ENCODE results near the gene TOP3A. TPM values are rescaled to one million over a fixed set of nuclear protein-coding genes. Genes with fewer than 3 reads are reported as not detected.
"Not testable (repeated sequence)": the region's sequence is repeated elsewhere in the genome, so short reads cannot be mapped to it uniquely, and the experiment has no call there.

TOP3A gene
- total RNA-seq, 4 donors from 2014 or later: 18.7 to 46.4 (median 28.4) TPM

DNA sequence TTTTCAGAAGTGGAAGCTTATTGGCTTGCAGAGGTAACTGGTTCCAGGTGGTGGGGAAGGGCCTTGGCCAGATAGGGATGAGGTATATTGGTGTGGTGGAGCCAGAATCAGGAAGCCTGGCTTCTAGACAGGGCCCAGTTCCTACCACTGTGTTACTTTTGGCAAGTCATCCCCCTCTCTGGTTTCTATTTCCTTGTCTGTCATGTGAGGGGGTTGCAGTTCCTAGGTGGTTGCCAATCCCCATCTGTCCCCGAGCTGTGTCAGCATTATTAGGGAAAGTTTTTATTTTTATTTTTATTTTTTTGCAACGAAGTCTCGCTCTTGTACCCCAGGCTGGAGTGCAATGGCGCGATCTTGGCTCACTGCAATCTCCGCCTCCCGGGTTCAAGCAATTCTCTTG lies 3.3 kb upstream of the TOP3A start:
- no peak for TF ChIP-seq POLR2A (IDR thresholded peaks at IDR 0.05)
- TF ChIP-seq, protein P1, sequence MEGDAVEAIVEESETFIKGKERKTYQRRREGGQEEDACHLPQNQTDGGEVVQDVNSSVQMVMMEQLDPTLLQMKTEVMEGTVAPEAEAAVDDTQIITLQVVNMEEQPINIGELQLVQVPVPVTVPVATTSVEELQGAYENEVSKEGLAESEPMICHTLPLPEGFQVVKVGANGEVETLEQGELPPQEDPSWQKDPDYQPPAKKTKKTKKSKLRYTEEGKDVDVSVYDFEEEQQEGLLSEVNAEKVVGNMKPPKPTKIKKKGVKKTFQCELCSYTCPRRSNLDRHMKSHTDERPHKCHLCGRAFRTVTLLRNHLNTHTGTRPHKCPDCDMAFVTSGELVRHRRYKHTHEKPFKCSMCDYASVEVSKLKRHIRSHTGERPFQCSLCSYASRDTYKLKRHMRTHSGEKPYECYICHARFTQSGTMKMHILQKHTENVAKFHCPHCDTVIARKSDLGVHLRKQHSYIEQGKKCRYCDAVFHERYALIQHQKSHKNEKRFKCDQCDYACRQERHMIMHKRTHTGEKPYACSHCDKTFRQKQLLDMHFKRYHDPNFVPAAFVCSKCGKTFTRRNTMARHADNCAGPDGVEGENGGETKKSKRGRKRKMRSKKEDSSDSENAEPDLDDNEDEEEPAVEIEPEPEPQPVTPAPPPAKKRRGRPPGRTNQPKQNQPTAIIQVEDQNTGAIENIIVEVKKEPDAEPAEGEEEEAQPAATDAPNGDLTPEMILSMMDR (IDR thresholded peaks at IDR 0.05): no peak
- intact Hi-C loops (cut with DNase I; ENCODE audit: low total_unique reads): no loop called here
- no peak for DNase-seq (ENCODE audit: low spot score in 2 of 2)
- H3K4me3 ChIP-seq (ENCODE audit: low read depth, poor library complexity, severe bottlenecking): no peak overlapping the region
- 78 to 83% methylated on average over 7 of the region's 7 CpGs for WGBS, 2 donors

DNA sequence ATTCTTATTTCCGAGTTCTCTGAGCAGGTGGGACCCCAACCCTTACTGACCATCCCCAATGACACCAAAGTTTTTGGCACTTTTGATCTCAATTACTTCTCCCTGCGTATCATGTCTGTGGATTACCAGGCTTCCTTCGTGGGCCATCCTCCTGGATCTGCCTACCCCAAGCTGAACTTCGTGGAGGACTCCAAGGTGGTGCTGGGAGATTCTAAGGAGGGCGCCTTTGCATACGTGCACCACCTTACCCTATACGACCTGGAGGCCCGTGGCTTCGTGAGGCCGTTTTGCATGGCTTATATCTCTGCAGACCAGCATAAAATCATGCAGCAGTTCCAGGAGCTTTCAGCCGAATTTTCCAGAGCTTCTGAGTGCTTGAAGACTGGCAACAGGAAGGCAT lies 1.2 kb upstream of the TOP3A start:
- TF ChIP-seq, protein P1 (IDR thresholded peaks at IDR 0.05): no peak
- no peak for TF ChIP-seq POLR2A (IDR thresholded peaks at IDR 0.05)
- no peak for DNase-seq (ENCODE audit: low spot score in 2 of 2)
- H3K4me3 ChIP-seq (ENCODE audit: low read depth, poor library complexity, severe bottlenecking): peak overlapping the region; percentile 75
- 69 to 70% methylated on average over 11 of the region's 11 CpGs for WGBS, 2 donors
- intact Hi-C loops (cut with DNase I; ENCODE audit: low total_unique reads): no loop called here

DNA sequence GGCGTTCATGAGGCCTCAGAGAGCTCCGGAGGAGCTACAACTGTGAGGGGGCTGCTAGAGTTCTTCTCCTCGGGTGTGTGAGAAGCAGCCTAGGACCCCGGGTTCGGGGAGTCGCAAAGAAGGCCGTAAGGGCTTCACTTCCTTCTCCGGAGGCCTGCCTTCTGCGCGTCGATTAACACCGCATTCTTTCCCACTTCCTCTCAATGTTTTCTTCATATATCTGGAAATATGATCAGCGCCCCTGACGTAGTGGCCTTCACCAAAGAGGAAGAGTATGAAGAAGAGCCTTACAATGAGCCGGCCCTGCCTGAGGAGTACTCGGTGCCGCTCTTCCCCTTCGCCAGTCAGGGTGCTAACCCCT lies 748 bp upstream of the TOP3A start:
- 7% methylated on average over 18 of the region's 18 CpGs for WGBS, 2 donors
- intact Hi-C loops (cut with DNase I; ENCODE audit: low total_unique reads): no loop called here
- H3K4me3 ChIP-seq (ENCODE audit: low read depth, poor library complexity, severe bottlenecking): peak overlapping the region; percentile 75
- DNase-seq (ENCODE audit: low spot score in 2 of 2): no peak
- no peak for TF ChIP-seq POLR2A (IDR thresholded peaks at IDR 0.05)
- TF ChIP-seq, protein P1 (IDR thresholded peaks at IDR 0.05): no peak

DNA sequence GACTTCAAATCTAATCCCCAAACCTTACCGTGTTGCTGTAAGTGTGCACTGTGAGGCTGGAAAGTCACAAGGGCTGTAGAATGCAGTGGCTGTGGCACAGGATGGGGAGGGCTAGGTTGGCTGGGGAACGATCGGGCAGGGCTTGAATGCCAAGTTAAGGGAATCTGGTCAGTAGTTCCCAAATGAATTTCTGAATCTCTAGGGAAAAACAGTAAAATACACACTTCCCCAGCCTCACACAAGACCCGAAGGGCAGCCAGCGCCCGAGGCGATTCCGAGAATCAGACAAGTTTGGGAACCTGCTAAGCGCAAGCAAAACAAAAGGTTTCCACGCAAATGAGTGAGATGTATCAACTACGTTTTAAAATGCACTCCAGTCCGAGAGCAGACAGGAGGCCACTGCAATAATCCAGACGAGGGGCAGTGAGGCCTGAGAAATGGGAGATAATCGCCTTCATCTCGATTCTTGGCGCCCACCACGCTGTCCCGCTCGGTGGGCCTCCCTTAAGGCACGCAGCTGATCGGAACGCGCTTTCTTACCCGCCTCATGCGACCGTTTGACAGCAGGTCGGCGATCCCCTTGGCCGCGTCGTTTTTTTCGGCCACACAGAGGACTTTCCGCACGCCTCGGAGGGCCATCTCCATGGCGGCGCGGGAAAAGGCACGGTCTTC lies 599 bp downstream of the TOP3A start:
- intact Hi-C loops (cut with DNase I; ENCODE audit: low total_unique reads): no loop called here
- peak overlapping the region; percentile 67 for H3K4me3 ChIP-seq (ENCODE audit: low read depth, poor library complexity, severe bottlenecking)
- 0% methylated on average over 31 to 38 of the region's 39 CpGs for WGBS, 2 donors
- DNase-seq (ENCODE audit: low spot score in 2 of 2): no peak
- TF ChIP-seq, protein P1 (IDR thresholded peaks at IDR 0.05): no peak
- no peak for TF ChIP-seq POLR2A (IDR thresholded peaks at IDR 0.05)

DNA sequence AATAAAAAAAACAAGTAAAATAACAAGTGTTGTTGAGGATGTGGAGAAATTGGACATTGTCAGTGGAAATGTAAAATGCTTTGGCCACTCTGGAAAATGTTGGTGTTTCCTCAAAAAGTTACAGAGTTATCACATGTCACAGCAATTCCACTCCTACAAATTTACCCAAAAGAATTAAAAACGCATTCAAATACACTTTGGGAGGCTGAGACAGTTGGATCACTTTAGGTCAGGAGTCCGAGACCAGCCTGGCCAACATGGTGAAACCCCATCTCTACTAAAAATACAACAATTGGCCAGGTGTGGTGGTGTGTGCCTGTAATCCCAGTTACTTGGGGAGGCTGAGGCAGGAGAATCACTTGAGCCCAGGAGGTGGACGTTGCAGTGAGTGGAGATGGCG lies 5.6 kb downstream of the TOP3A start:
- no peak overlapping the region for H3K4me3 ChIP-seq (ENCODE audit: low read depth, poor library complexity, severe bottlenecking)
- intact Hi-C loops (cut with DNase I; ENCODE audit: low total_unique reads): no loop called here
- WGBS, 2 donors: 97 to 98% methylated on average over 4 of the region's 4 CpGs
- TF ChIP-seq, protein P1 (IDR thresholded peaks at IDR 0.05): no peak
- no peak for TF ChIP-seq POLR2A (IDR thresholded peaks at IDR 0.05)
- DNase-seq (ENCODE audit: low spot score in 2 of 2): no peak

DNA sequence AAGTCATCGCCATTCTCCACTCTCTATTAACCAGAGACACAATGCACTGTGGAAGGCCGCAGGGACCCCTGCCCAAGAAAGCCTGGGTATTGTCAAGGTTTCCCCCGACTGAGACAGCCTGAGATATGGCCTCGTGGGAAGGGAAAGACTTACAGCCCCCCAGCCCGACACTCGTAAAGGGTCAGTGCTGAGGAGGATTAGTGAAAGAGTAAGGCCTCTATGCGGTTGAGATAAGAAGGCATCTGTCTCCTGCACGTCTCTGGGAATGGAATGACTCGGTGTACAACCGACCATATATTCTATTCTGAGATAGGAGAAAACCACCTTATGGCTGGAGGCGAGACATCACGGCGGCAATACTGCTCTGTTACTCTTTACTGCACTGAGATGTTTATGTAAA lies 11.6 kb downstream of the TOP3A start:
- H3K4me3 ChIP-seq (ENCODE audit: low read depth, poor library complexity, severe bottlenecking); intact Hi-C loops (cut with DNase I; ENCODE audit: low total_unique reads); DNase-seq (ENCODE audit: low spot score in 2 of 2): not testable (repeated sequence)
- 81 to 85% methylated on average over 13 of the region's 13 CpGs for WGBS, 2 donors
